ENCODE data around the gene DDX43.

DNA sequence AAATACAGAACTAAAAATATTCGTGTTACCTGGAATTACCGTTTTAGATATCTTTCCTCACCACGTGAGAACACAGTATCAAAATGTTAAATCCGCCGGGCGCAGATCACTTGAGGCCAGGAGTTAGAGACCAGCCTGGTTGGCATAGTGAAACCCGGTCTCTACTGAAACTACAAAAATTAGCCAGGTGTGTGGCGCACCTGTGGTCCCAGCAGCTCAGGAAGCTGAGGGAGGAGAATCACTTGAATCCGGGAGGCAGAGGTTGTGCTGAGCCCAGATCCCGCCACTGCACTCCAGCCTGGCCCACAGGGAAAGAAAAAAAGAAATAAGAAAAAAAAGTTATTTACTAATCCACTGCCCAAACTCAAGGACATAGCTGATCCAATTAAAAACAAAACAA is 4.8 kb upstream of the DDX43 start:
- TF ChIP-seq, protein P1, sequence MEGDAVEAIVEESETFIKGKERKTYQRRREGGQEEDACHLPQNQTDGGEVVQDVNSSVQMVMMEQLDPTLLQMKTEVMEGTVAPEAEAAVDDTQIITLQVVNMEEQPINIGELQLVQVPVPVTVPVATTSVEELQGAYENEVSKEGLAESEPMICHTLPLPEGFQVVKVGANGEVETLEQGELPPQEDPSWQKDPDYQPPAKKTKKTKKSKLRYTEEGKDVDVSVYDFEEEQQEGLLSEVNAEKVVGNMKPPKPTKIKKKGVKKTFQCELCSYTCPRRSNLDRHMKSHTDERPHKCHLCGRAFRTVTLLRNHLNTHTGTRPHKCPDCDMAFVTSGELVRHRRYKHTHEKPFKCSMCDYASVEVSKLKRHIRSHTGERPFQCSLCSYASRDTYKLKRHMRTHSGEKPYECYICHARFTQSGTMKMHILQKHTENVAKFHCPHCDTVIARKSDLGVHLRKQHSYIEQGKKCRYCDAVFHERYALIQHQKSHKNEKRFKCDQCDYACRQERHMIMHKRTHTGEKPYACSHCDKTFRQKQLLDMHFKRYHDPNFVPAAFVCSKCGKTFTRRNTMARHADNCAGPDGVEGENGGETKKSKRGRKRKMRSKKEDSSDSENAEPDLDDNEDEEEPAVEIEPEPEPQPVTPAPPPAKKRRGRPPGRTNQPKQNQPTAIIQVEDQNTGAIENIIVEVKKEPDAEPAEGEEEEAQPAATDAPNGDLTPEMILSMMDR (IDR thresholded peaks at IDR 0.05 in 2 of 3, conservative IDR thresholded peaks at IDR 0.05 in 1 of 3; ENCODE audit: borderline replicate concordance in 1 of 3, insufficient read depth in 1 of 3, low read depth in 2 of 3, low read length in 2 of 3), result no peak
- TF ChIP-seq, protein P2, sequence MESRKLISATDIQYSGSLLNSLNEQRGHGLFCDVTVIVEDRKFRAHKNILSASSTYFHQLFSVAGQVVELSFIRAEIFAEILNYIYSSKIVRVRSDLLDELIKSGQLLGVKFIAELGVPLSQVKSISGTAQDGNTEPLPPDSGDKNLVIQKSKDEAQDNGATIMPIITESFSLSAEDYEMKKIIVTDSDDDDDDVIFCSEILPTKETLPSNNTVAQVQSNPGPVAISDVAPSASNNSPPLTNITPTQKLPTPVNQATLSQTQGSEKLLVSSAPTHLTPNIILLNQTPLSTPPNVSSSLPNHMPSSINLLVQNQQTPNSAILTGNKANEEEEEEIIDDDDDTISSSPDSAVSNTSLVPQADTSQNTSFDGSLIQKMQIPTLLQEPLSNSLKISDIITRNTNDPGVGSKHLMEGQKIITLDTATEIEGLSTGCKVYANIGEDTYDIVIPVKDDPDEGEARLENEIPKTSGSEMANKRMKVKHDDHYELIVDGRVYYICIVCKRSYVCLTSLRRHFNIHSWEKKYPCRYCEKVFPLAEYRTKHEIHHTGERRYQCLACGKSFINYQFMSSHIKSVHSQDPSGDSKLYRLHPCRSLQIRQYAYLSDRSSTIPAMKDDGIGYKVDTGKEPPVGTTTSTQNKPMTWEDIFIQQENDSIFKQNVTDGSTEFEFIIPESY (IDR thresholded peaks at IDR 0.05; ENCODE audit: extremely low read depth, insufficient replicate concordance, low read length), result no peak
- TF ChIP-seq EZH2 (IDR thresholded peaks at IDR 0.05), result no peak
- no peak for TF ChIP-seq POLR2A (IDR thresholded peaks at IDR 0.05; ENCODE audit: borderline replicate concordance, extremely low read depth, insufficient read depth, insufficient read length)
- no peak for TF ChIP-seq POLR2AphosphoS5 (IDR thresholded peaks at IDR 0.05; ENCODE audit: low read depth, low read length)
- TF ChIP-seq ZFX (IDR thresholded peaks at IDR 0.05), result no peak
- TF ChIP-seq, protein P3, sequence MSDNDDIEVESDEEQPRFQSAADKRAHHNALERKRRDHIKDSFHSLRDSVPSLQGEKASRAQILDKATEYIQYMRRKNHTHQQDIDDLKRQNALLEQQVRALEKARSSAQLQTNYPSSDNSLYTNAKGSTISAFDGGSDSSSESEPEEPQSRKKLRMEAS (IDR thresholded peaks at IDR 0.05), result no peak
- TF ChIP-seq, protein P4, sequence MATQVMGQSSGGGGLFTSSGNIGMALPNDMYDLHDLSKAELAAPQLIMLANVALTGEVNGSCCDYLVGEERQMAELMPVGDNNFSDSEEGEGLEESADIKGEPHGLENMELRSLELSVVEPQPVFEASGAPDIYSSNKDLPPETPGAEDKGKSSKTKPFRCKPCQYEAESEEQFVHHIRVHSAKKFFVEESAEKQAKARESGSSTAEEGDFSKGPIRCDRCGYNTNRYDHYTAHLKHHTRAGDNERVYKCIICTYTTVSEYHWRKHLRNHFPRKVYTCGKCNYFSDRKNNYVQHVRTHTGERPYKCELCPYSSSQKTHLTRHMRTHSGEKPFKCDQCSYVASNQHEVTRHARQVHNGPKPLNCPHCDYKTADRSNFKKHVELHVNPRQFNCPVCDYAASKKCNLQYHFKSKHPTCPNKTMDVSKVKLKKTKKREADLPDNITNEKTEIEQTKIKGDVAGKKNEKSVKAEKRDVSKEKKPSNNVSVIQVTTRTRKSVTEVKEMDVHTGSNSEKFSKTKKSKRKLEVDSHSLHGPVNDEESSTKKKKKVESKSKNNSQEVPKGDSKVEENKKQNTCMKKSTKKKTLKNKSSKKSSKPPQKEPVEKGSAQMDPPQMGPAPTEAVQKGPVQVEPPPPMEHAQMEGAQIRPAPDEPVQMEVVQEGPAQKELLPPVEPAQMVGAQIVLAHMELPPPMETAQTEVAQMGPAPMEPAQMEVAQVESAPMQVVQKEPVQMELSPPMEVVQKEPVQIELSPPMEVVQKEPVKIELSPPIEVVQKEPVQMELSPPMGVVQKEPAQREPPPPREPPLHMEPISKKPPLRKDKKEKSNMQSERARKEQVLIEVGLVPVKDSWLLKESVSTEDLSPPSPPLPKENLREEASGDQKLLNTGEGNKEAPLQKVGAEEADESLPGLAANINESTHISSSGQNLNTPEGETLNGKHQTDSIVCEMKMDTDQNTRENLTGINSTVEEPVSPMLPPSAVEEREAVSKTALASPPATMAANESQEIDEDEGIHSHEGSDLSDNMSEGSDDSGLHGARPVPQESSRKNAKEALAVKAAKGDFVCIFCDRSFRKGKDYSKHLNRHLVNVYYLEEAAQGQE (IDR thresholded peaks at IDR 0.05; ENCODE audit: low read depth), result no peak
- TF ChIP-seq YY1 (IDR thresholded peaks at IDR 0.05; ENCODE audit: extremely low read depth, insufficient replicate concordance, low read depth, low read length), result no peak
- no peak for TF ChIP-seq TCF7L2 (IDR thresholded peaks at IDR 0.05; ENCODE audit: borderline replicate concordance, extremely low read depth, insufficient read depth, insufficient read length)
- no peak for TF ChIP-seq JUND (IDR thresholded peaks at IDR 0.05)
- TF ChIP-seq SRF (IDR thresholded peaks at IDR 0.05; ENCODE audit: low read depth), result no peak
- TF ChIP-seq EZH2phosphoT487 (IDR thresholded peaks at IDR 0.05; ENCODE audit: borderline replicate concordance), result no peak
